ENCODE measurements around the gene LRMDA.

LRMDA gene

DNA sequence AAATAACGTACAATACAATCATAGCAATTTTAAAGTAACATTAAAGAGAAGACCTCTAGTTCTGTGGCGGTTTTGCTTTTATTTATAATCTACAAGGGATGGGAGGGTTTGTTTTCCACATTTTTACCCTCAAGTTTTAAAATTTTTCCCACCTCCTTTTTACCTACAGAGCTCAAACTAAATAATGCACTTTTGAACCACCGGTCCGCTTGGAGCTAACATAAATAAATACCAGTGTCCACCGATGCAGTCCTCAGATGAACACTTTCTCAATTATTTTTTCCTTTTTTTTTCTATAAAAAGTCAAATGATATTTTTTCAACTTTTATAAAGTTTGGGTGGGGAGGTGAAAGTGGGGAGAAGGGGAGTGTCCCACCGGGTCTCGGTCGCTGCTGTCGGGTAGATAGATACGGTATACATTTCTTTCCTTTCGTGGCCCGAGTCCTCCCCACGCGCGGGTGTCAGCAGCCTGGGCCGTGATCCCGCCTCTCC, 33.2 kb upstream of the LRMDA start:
- H3K9me3 ChIP-seq, result no peaks in the 10 kb centered on the region
- H3K4me1 ChIP-seq, result peaks cover 5% of the 10 kb centered on the region; the same call in 1 of the 2 replicates
- peaks cover 14% of the 10 kb centered on the region for H3K27me3 ChIP-seq (ENCODE audit: low read depth)
- in situ Hi-C loops (cut with MboI; ENCODE audit: low sequenced_read_pairs), result loop anchor here (25.0 kb wide), 1 partner anchor 639 kb away; no protein-coding TSS in a partner anchor
- DNase-seq (ENCODE audit: low spot score in 2 of 2), result no peak
- peaks cover 4% of the 10 kb centered on the region for H3K36me3 ChIP-seq (replicated peaks)
- no peak overlapping the region for H3K4me3 ChIP-seq

GRCh38 chr10:75398692-75399460, 32.5 kb upstream of the LRMDA start:
- Histone ChIP-seq H3K4me3 (no peak overlapping the region), H3K4me1 (peaks cover 9% of the 10 kb centered on the region; the same call in 1 of the 2 replicates), H3K36me3 (replicated peaks) (peaks cover 4% of the 10 kb centered on the region), H3K27me3 (ENCODE audit: low read depth) (peaks cover 10% of the 10 kb centered on the region), H3K9me3 (no peaks in the 10 kb centered on the region)
- in situ Hi-C loops (cut with MboI; ENCODE audit: low sequenced_read_pairs), result loop anchor here (25.0 kb wide), 1 partner anchor 638 kb away; no protein-coding TSS in a partner anchor
- no peak for DNase-seq (ENCODE audit: low spot score in 2 of 2)

DNA sequence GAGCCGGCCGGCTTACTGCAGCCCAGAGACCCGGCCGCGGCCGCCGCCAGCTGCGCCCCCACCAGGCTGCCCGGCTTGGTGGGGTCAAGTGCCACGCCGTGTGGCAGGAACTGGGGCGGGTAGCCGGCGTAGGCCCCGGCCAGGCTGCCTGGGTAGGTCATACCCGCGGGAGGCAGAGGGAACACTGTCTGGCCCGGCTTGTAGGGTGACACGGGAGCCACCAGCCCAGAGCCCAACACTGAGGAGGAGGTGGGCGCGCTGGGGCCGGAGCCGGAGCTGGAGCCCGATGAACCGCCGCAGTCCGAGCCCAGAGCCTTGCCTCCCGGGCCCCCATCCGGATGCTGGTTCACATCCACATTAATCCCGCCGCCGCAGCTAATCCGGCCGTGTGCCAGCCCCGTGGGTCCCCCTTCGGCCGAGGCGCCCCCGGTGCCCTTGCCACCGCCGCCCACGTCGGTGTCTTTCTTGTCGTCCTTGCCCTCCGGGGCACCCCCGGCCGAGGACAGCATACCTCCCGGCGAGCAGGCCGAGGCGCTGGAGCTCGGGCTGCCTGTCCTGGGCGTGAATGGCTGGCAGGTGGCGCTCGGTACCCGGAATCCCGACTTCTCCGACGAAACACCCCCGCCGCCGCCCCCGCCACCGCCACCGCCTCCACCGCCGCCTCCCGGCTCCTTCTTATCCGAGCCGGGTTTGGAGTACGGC, 31.8 kb upstream of the LRMDA start:
- Histone ChIP-seq H3K36me3 (replicated peaks) (peaks cover 4% of the 10 kb centered on the region), H3K4me3 (peak overlapping the region; percentile 59), H3K4me1 (peaks cover 12% of the 10 kb centered on the region; the same call in 1 of the 2 replicates), H3K27me3 (ENCODE audit: low read depth) (peaks cover 4% of the 10 kb centered on the region; the same call in 1 of the 2 replicates), H3K9me3 (no peaks in the 10 kb centered on the region)
- peak; percentile 38 to 83 for DNase-seq (ENCODE audit: low spot score in 2 of 2)
- in situ Hi-C loops (cut with MboI; ENCODE audit: low sequenced_read_pairs), result loop anchor here (25.0 kb wide), 1 partner anchor 638 kb away; no protein-coding TSS in a partner anchor

DNA sequence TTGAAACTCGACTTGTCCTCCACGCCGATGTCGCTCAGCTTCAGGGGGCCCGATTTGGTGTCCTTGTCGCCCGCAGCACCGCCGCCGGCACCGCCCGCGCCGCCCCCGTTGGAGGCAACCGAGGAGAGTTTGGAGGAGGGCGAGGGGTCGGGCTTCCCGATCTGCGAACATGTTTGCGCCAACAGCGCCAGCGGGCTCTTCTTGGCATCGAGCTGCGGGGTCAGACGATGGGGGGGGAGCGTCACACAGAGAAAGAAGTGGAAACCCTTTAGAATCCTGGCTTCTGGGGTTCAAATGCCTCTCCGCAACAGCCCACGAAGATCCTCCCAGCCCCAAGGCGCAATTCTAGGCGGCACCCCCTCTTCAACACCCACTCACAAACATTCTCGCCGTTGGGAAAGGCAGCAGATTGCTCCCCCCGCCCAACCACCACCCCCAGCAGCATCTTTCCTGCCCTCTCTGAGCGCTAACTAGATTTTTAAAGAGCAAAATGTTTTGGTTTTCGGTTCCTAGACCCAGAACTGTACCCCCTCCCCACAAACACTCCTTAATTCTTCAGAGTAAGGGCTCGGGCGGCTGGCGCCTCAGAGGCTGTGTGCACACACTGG, 31.2 kb upstream of the LRMDA start:
- Histone ChIP-seq H3K27me3 (ENCODE audit: low read depth) (no peaks in the 10 kb centered on the region), H3K36me3 (replicated peaks) (peaks cover 4% of the 10 kb centered on the region), H3K9me3 (no peaks in the 10 kb centered on the region), H3K4me3 (peak overlapping the region; percentile 59), H3K4me1 (peaks cover 12% of the 10 kb centered on the region; the same call in 1 of the 2 replicates)
- peak in 1 of 2 experiments; percentile 35 for DNase-seq (ENCODE audit: low spot score in 2 of 2)
- in situ Hi-C loops (cut with MboI; ENCODE audit: low sequenced_read_pairs), result no loop called here

- Histone ChIP-seq H3K4me1 (peaks cover 12% of the 10 kb centered on the region; the same call in 1 of the 2 replicates), H3K36me3 (replicated peaks) (peaks cover 4% of the 10 kb centered on the region), H3K9me3 (no peaks in the 10 kb centered on the region), H3K27me3 (ENCODE audit: low read depth) (no peaks in the 10 kb centered on the region), H3K4me3 (peak overlapping the region; percentile 59)
- in situ Hi-C loops (cut with MboI; ENCODE audit: low sequenced_read_pairs), result no loop called here
- peak; percentile 20 to 69 for DNase-seq (ENCODE audit: low spot score in 2 of 2)
Observed at GRCh38 chr10:75400771-75401568, 30.5 kb upstream of the LRMDA start.

GRCh38 chr10:75401569-75402485, 29.6 kb upstream of the LRMDA start, which contains the start of gene ZNF503:
TSS of gene ZNF503 (minus strand) at chr10:75401764. CDS start at chr10:75401419, 345 bp downstream.
- in situ Hi-C loops (cut with MboI; ENCODE audit: low sequenced_read_pairs), result no loop called here
- peak; percentile 94 to 96 for DNase-seq (ENCODE audit: low spot score in 2 of 2)

DNA sequence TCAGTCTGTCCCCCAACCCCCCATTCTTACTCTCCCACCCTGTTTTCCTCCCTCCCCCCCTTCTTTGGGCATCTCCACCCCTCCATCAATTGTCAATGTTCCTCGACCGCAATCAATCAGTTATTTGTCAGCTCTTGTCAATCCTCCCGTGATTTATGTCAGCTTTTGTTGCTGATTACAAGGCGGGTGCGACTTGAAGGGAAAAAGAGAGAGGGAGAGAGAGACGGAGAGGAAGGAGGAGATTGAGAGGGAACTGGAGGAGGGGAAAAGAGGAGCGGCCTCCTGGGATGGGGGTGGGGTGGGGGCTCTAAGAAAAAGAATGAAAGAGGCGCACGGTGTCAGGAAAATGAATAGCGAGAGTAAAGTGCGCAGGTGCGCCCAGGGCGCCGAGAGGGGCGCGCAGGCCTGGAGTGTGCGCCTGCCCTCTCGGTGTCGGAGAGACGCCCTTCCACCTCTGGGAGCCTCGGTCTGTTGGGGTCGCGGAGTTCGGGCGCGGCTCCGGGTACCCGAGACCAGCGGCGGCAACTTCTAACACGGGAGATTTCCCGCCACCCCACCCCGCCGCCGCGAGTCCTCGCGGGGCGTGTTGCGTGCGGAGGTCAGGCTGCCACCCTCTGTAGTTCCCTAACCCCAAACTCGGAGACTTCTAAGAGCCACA, 28.8 kb upstream of the LRMDA start:
- Histone ChIP-seq H3K4me1 (peaks cover 12% of the 10 kb centered on the region; the same call in 1 of the 2 replicates), H3K4me3 (peak overlapping the region; percentile 59), H3K36me3 (replicated peaks) (peaks cover 4% of the 10 kb centered on the region), H3K9me3 (no peaks in the 10 kb centered on the region), H3K27me3 (ENCODE audit: low read depth) (no peaks in the 10 kb centered on the region)
- in situ Hi-C loops (cut with MboI; ENCODE audit: low sequenced_read_pairs), result no loop called here
- DNase-seq (ENCODE audit: low spot score in 2 of 2), result peak in 1 of 2 experiments; percentile 82

More at GRCh38 chr10:75401569-75402485, 29.6 kb upstream of the LRMDA start, which contains the start of gene ZNF503:
- Histone ChIP-seq H3K4me1 (peaks cover 12% of the 10 kb centered on the region; the same call in 1 of the 2 replicates), H3K9me3 (no peaks in the 10 kb centered on the region), H3K4me3 (peak within 1 kb of the TSS; percentile 59), H3K36me3 (replicated peaks) (peaks cover 4% of the 10 kb centered on the region), H3K27me3 (ENCODE audit: low read depth) (no peaks in the 10 kb centered on the region)

GRCh38 chr10:75403144-75403938, 28.1 kb upstream of the LRMDA start:
- peak overlapping the region; percentile 59 for H3K4me3 ChIP-seq
- H3K27me3 ChIP-seq (ENCODE audit: low read depth), result no peaks in the 10 kb centered on the region
- in situ Hi-C loops (cut with MboI; ENCODE audit: low sequenced_read_pairs), result no loop called here
- no peaks in the 10 kb centered on the region for H3K9me3 ChIP-seq
- peaks cover 12% of the 10 kb centered on the region; the same call in 1 of the 2 replicates for H3K4me1 ChIP-seq
- DNase-seq (ENCODE audit: low spot score in 2 of 2), result peak; percentile 33 to 68
- peaks cover 4% of the 10 kb centered on the region; the same call in 1 of the 2 replicates for H3K36me3 ChIP-seq (replicated peaks)

GRCh38 chr10:75403939-75404814, 27.2 kb upstream of the LRMDA start:
- in situ Hi-C loops (cut with MboI; ENCODE audit: low sequenced_read_pairs), result no loop called here
- H3K9me3 ChIP-seq, result no peaks in the 10 kb centered on the region
- peaks cover 4% of the 10 kb centered on the region; the same call in 1 of the 2 replicates for H3K36me3 ChIP-seq (replicated peaks)
- peaks cover 12% of the 10 kb centered on the region; the same call in 1 of the 2 replicates for H3K4me1 ChIP-seq
- DNase-seq (ENCODE audit: low spot score in 2 of 2), result no peak
- no peaks in the 10 kb centered on the region for H3K27me3 ChIP-seq (ENCODE audit: low read depth)
- H3K4me3 ChIP-seq, result peak overlapping the region; percentile 59

DNA sequence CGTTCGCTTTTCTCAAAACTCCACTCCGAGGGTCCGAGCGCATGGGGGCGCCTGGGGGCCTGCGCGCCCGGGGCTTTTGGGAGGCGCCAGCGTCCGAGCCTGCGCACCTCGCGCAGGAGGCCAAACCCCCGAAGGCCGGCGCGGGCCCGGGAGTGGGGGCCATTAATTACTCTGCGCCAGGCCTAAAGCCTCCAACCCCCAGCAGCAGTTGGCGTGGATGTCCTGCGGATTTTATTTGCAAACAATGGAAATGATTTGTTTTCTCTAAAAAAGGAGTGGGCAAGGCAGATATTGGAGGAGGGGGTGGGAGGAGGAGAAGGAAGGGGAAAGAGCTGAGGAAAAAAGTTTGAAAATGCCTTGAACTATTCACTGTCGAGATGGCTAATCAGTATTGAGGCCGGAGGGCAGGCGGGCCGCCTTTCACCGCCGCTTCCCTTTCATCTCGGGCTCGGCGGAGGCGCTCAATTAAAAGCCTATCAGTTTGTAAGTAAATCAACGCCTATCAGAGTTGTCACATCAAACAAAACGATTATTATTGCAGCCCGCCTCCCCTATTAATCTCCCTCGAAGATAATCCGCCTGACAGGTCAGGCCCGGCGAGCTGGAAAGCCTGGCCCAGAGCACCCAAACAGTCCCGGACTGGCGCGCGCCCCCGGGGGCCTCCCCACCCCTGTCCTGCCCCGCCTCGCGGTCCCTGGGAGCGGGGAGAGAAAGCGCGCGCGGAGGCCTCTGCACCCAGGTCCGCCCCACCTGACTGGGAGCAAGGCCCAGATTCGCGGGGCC, 26.4 kb upstream of the LRMDA start:
- peaks cover 3% of the 10 kb centered on the region for H3K27me3 ChIP-seq (ENCODE audit: low read depth)
- no peaks in the 10 kb centered on the region for H3K36me3 ChIP-seq (replicated peaks)
- peak; percentile 12 to 42 for DNase-seq (ENCODE audit: low spot score in 2 of 2)
- H3K4me3 ChIP-seq, result no peak overlapping the region
- no peaks in the 10 kb centered on the region for H3K9me3 ChIP-seq
- peaks cover 12% of the 10 kb centered on the region; the same call in 1 of the 2 replicates for H3K4me1 ChIP-seq
- in situ Hi-C loops (cut with MboI; ENCODE audit: low sequenced_read_pairs), result no loop called here

Measured in HAP-1 (cell line).